Stimulated activated CD4-positive, alpha-beta T cell treated with anti-CD3 and anti-CD28 coated beads, Interleukin-2, amount 100 ng/mL, for 24 hours (primary cell): Measurements from ENCODE around the gene ALS2CL.

Experiments used
- DNase-seq, 2 donors: peaks; one replicate each; pipeline ENCODE4 v3.0.0-alpha.2; 2020

The ALS2CL gene

DNA sequence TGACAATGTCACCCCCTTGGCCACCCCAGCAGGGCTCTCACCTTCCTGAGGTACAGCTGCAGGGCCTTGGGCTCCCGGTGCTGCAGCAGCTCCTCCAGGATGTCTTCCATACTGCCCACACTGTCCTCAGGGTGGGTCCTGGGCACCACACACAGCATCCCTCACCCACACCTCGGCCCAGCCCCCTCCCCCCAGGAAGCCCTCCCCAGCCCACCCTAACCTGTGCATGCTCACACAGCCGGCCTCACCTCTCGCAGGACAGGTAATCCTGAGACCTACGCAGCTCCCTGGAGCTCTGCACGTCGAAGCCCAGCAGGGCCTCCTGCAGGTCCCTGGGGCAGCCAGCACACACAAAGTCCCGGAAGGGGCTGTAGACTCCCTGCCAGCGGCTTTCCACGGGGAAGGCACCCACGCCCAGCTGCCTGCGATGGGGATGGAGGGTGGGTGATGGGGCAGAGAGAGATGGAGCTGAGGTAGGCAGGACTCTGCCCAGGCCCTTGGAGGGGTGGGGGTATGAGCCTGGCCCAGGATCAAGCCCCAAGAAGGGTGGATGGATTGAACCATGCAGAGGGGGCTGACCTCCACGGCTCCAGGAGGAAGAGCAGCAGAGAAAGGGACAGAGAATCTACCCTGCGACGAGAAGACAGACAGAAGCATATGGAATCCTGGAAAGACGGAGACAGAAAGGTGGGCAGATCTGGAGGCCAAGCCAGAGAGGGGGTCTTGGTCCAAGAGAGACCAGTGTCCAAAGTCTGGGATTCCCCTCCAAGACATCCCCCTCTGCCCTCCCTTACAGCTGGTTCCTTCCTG lies 16.7 kb downstream of the ALS2CL start:
- DNase-seq = no peak

DNA sequence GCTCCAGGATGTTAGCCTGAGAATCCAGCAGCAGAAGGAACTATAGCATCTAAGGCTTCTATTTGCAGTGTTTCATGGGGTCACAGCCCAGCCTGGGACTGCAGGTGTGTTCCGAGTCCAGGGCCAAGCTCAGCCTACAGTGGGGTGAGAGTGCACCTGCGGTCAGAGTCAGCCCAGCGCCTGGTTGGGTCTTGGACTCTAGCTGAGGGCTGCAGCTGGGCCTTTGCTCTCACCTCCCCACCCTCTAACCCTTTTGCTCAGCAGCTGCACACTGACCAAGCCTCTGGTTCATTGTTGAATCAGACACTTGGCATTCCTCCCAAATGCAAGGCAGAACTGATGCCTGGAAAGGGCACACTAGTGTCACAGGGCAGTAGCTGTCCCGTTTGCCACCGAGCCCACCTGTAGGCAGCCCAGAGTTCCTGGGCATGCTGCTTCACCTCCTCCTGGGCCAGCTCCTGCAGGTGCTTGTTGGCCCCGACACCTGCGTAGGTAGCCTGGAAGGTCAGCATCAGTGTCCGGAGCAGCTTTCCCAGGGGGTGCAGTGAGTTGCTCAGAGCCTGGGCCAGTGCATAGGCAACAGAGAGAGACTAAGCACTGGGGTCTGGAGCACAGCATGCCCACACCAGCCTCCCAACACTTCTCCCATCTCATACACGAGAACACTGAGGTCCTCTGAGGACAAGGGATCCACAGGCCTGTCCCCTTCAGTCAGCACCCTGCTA lies 17.5 kb downstream of the ALS2CL start:
- no peak for DNase-seq

GRCh38 chr3:46675426-46675825 lies 18.1 kb downstream of the ALS2CL start:
- no peak for DNase-seq

- no peak for DNase-seq
Measured at GRCh38 chr3:46674031-46674845, 19.2 kb downstream of the ALS2CL start.

GRCh38 chr3:46673151-46674030 lies 20.1 kb downstream of the ALS2CL start:
- DNase-seq = no peak

- DNase-seq = no peak
Measured at GRCh38 chr3:46672349-46672695, 21.2 kb downstream of the ALS2CL start.

DNA sequence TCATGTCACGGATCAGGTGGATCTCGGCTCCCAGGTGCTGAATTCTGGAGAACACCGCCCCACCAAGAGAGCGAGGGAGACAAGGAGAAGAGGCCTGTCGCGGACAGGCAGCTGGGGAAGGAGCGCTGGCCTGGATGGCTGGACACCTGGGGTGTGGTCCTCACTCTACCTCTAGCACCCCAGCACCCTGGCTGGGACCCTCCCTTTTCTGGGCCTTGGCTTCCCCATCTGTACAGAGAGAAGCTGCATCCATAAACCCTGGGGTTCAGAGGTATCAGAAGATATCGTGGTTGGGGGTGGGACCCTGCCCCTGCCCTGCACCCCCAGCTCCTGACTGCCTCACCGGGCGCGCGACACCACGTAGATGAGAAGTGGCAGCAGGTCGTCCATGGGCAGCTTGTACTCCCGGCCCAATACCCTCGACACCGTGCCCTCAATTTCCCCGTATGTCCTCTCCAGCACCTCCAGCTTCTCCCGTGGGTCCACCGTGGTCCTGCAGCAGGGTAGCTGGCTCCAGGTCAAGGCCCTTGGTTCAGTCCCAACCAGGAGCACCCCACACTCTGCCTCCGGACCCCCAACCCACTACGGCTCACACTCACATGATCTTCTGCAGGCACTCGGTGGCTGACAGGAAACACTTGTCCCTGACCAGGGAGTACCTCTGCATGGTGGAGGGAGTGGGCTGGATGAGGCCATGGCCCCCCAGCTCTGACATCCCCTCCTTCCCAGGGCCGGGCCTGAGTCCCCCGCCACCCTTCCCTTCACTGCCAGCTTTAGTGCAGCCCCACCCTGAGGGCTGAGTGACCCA lies 21.7 kb downstream of the ALS2CL start:
- DNase-seq = no peak

DNA sequence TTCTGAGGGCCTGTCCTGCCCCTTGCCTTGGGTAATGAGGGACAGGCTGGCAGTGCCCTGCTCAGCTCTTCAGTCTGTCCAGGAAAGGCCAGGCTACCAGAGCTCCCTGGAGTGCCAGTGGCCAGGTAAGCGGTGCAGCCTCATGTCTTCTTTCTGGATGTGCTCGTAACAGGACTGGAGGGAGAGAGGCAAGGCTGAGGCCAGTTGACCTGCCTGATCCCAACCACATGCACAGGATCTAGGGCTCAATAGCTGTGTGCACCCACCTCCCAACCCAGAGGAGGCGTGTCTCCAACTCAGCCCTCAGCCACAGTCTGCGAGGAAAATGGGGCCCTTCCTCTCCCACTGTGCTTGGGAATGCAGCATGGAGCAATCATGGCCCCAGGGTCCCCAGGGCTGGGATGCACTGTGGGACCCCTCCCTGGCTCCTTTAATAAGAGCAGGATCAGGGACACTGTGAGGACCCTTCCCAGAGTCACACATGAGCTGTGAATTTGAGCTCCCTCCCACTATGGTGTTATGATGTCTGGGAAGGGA lies 22.5 kb downstream of the ALS2CL start:
- no peak for DNase-seq

DNA sequence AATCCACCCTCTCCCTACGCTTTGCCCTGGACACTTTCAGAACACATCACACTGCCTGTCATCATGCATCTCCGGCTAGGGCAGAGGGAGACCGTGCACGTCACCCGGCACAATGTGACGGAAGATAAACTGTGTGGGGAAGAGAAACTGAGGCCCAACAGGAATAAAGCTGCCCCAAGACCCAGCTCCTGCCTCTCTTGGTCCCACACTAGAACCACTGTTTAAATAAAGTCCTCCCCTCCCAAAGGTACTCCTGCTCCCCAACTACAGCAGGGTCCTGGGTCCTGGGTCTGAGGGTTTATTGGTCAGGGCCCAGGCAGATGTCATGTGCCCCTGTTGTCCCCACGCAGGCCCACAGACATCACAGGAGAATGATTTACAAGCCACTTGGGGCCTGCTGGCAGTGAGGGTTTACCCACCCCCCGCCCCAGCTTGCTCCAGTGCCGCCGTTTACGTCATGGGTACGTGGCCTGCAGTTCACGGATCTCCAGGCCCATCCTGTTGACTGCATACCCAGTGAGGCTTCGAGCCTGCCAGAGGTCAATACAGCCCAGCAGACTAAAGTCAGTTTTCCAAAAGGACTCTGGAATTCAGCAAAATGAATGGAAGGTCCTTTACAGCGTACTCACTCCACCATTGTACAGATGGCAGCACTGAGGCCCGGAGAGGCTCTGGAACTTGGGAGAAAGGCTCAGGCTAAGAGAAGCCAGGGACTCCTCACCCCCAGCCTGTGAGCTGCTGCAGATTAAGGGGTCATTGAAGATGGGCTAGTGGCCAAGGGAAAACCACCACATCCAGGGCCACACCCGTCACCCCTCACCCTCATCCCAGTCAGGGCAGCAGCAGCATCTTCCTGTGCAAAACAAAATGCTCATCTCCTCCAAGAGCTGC lies 23.2 kb downstream of the ALS2CL start:
- no peak for DNase-seq

DNA sequence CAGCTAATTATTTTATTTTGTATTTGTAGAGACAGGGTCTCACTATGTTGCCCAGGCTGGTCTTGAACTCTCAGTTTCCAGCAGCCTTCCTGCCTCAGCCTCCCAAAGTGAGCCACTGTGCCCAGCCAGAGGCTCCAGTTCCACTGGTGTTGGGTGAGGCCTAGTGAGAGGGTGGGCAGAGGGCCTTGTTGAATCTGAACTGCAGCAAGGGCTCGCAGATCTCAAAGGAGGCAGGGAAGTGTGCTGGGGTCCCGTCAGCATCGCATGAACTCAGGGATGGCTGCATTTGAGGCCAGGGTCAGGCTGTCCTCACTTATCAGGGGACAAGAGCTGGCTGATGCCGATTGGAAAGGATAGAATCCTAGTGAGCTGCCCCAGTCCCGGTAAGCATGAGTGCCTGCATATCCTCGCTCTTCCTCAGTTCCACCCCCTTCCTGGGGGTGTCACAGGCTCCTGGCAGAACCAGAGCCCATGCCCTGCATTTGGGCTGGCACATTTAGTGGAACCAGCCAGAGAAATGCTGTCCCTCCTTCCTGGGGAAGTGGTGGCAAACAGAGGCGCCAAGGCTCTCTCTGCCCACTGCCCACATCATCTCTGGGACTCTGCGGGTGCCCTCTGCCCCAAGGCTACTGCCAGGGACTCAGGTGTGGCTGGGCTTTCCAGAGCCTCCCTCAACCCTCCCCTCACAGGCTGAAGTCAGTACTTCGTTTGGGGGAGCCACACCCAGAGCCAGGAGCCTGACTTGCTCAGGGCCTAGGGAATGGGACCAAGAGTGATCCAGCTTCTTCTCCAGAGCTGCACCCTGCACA lies 24.1 kb downstream of the ALS2CL start:
- DNase-seq = no peak

GRCh38 chr3:46668591-46668990 lies 24.9 kb downstream of the ALS2CL start:
- DNase-seq = no peak

- DNase-seq = no peak
Measured at GRCh38 chr3:46668116-46668515, 25.4 kb downstream of the ALS2CL start.

DNA sequence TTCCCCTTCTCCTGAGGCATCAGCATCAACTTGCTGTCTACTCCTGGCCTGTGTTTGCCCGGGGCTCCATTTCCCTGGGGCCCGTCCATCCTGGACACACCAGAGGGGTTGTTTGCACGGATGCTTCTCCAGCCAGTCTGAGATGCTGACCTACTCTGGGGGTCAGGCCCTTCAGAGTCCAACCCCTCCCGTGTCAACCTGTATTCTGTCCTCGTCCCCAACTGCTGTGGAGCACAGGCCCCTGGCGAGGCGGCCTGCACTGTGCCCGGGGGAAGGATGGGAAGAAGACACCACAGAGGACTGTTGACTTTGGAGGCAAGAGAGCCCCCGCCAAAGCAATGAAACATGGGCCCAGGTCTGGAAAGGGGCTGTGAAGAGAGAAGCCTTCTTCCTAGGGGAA lies 25.8 kb downstream of the ALS2CL start:
- DNase-seq = no peak

DNA sequence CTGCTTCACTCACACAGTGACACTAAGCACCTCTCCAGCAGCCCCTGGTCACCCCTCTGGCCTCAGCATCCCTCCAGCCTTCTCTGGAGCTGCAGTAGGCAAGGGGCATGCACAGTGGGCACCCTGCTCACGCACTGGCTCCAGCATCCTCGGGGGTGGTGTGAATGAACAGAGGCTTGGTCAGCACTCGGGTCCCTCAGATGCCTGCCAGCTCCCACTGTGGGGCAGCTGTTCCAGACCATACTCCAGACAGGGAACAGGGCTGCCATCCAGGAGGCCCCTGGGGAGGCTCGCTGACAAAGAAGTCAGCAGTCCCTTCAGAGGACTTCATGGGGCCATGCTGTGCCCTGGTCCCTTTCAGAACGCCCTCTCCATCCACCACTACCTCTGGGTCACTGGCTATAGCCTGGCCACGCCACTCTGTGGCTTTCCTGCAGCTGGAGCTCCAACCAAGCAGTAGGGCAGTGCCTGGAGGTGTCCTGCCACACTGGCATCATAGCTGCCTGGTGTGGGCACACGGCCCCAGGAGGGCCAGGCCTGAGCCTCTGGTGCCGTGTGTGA lies 26.3 kb downstream of the ALS2CL start:
- DNase-seq = no peak

DNA sequence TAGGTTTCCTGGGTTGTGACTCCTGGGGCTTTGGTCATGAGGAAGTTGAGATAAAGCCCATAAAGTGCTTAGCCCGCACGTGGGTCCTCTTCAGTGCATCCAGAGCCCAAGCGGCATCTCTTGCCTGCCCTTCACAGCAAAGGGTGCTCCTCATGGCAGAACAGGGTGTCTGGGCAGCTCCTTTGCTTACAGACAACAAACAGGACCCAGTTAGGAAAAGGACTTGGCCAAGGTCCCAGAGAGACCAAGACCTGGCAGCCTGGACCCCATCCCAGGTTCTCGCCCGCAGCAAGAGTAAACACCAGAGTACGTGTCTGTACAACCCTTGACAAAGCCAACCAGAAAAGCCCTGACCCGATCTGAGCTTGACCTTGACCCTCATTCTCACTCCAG lies 27.0 kb downstream of the ALS2CL start:
- no peak for DNase-seq

- no peak for DNase-seq
Measured at GRCh38 chr3:46665763-46666452, 27.6 kb downstream of the ALS2CL start.

DNA sequence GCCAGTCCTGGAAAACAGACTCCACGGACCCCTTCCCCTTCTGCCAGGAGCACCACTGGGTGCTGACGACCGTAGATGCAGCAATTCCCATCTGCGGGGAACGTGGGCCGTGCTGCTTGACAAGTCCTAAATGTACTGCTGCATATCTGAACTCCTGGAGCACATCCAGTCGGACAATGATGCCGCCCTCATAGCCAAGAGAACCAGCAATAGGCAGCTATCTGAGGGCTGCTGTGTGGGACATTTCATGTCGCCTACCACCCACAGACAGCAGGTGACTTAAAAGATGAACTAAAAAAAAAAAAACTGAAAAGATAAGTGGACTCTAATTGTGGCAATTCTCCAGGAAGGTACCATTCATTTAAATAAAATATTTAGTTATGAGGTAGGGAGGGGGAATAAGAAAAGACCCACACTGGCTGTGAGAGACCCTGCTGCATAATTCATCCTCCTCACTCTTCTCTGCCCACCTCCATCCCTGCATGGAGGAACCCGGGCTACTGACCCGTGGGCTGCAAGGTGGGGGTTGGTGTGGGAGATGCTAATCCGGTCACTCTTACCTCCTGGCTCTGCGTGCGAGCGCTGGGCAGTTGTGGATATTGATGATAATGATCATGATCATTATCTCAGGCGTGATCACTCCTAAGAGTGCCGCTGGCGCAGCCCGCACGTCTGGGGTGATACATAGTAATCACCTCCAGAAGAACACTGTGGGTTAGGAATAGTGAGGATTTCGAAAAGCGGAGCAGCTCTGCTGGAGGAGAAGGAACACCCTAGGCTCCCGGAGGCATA lies 28.3 kb downstream of the ALS2CL start:
- no peak for DNase-seq
